H1 (cell line): ENCODE results near the gene SLC51B. TPM values are rescaled to one million over a fixed set of nuclear protein-coding genes. Genes with fewer than 3 reads are reported as not detected.

Source experiments
- CTCF ChIA-PET: fragments of 300-600 bp; sonication (Branson Sonifier 250); formaldehyde crosslinking; loops from one replicate; lab custom pipeline; 2021; ENCODE audit not compliant: partially characterized antibody; lab: Charles Lee
- POLR2A ChIA-PET: fragments of 300-600 bp; sonication (Branson Sonifier 250); formaldehyde crosslinking; loops from one replicate; lab custom pipeline; 2021; ENCODE audit warnings: inconsistent platforms; ENCODE audit not compliant: partially characterized antibody; lab: Charles Lee
- DNase-seq, 2 experiments: peaks; one replicate each; pipeline versions ENCODE4 v3.0.0 to v3.0.0-alpha.2; 2010 to 2022; ENCODE audit warnings: low spot score in 2 of 2, low read depth in 1 of 2, mixed read lengths in 1 of 2
- FAIRE-seq: peaks from 2 replicates; lab custom pipeline; 2011; peaks lifted over from hg19 to GRCh38; lab: Jason Lieb, UNC
- H2AFZ ChIP-seq: 2 replicates; pipeline ENCODE4 v1.8.1; 2012; ENCODE audit warnings: low read length, inconsistent platforms
- H2AK5ac ChIP-seq: 2 replicates; pipeline ENCODE4 v1.6.1; 2013; ENCODE audit warnings: low read depth, low read length
- H2BK120ac ChIP-seq: replicated peaks from 2 replicates; pipeline ENCODE3; 2013; ENCODE audit warnings: low read depth, low read length, inconsistent platforms
- H2BK12ac ChIP-seq: 2 replicates; pipeline ENCODE4 v1.6.1; 2013; ENCODE audit warnings: low read depth, low read length
- H2BK15ac ChIP-seq: 2 replicates; pipeline ENCODE4 v1.6.1; 2013; ENCODE audit warnings: low read length
- H2BK20ac ChIP-seq: 2 replicates; pipeline ENCODE4 v1.6.1; 2013; ENCODE audit warnings: low read length
- H2BK5ac ChIP-seq: 2 replicates; pipeline ENCODE4 v1.6.1; 2013; ENCODE audit warnings: low read depth, low read length
- H3K14ac ChIP-seq: 2 replicates; pipeline ENCODE4 v1.6.1; 2013; ENCODE audit warnings: inconsistent platforms; ENCODE audit not compliant: insufficient read length
- H3K18ac ChIP-seq: 2 replicates; pipeline ENCODE4 v1.6.1; 2013; ENCODE audit warnings: low read length; ENCODE audit errors: extremely low read depth
- H3K23ac ChIP-seq: 2 replicates; pipeline ENCODE4 v1.6.1; 2013; ENCODE audit warnings: inconsistent platforms; ENCODE audit not compliant: insufficient read length
- H3K23me2 ChIP-seq: 2 replicates; pipeline ENCODE4 v1.6.1; 2013; ENCODE audit warnings: low read depth, low read length
- H3K27ac ChIP-seq: 2 replicates; pipeline ENCODE4 v1.6.1; 2011; ENCODE audit warnings: low read depth, low read length, inconsistent platforms
- H3K27me3 ChIP-seq, 4 experiments: replicated peaks in 1 of 4; 1 replicate in 1 of 4; 2 replicates in 3 of 4; pipeline versions ENCODE4 v1.6.1 to v1.8.1; 2011 to 2013; ENCODE audit warnings: low read length in 3 of 4, mild to moderate bottlenecking in 3 of 4, inconsistent platforms in 2 of 4, mixed read lengths in 2 of 4, moderate library complexity in 1 of 4; ENCODE audit not compliant: control insufficient read depth in 3 of 4, insufficient read depth in 3 of 4; ENCODE audit errors: extremely low read depth in 1 of 4
- H3K36me3 ChIP-seq, 4 experiments: 2 replicates each; pipeline versions ENCODE4 v1.6.1 to v1.8.1; 2011 to 2013; ENCODE audit warnings: mild to moderate bottlenecking in 4 of 4, low read length in 3 of 4, moderate library complexity in 2 of 4, control low read depth in 1 of 4, inconsistent platforms in 1 of 4; ENCODE audit not compliant: insufficient read depth in 4 of 4, control insufficient read depth in 2 of 4
- H3K4ac ChIP-seq: replicated peaks from 2 replicates; pipeline ENCODE3; 2013; ENCODE audit warnings: low read length, low read depth, mixed read lengths, inconsistent platforms; ENCODE audit not compliant: insufficient read length
- H3K4me1 ChIP-seq, 4 experiments: replicated peaks in 1 of 4; 1 replicate in 1 of 4; 2 replicates in 3 of 4; pipeline versions ENCODE4 v1.6.1 to v1.8.1; 2011 to 2013; ENCODE audit warnings: low read length in 3 of 4, inconsistent platforms in 2 of 4, mixed read lengths in 1 of 4; ENCODE audit not compliant: insufficient read depth in 4 of 4, control insufficient read depth in 3 of 4
- H3K4me2 ChIP-seq, 2 experiments: 2 replicates each; pipeline versions ENCODE4 v1.6.1 to v1.8.1; 2011 to 2013; ENCODE audit warnings: low read depth in 2 of 2, low read length in 2 of 2, control low read depth in 1 of 2, inconsistent platforms in 1 of 2, mild to moderate bottlenecking in 1 of 2; ENCODE audit not compliant: insufficient read depth in 1 of 2
- H3K4me3 ChIP-seq, 4 experiments: fragments of 200-600, 300-600 bp in 1 of 4; sonication (generic), shearing (Covaris generic), sonication (Bioruptor Twin) in 1 of 4; 2 replicates each; pipeline versions ENCODE4 v1.5.1 to v1.8.1; 2011 to 2016; ENCODE audit warnings: low read length in 4 of 4, low read depth in 3 of 4, control low read depth in 2 of 4, inconsistent platforms in 2 of 4, mild to moderate bottlenecking in 2 of 4, mixed read lengths in 1 of 4, moderate library complexity in 1 of 4; ENCODE audit not compliant: insufficient read depth in 2 of 4; ENCODE audit errors: extremely low read depth in 1 of 4
- H3K56ac ChIP-seq: replicated peaks from 2 replicates; pipeline ENCODE3; 2013; ENCODE audit warnings: low read depth, mild to moderate bottlenecking, mixed read lengths, low read length, inconsistent platforms; ENCODE audit not compliant: insufficient read length
- H3K79me1 ChIP-seq: 2 replicates; pipeline ENCODE4 v1.6.1; 2013; ENCODE audit warnings: low read depth, low read length, control low read depth
- H3K79me2 ChIP-seq, 2 experiments: 2 replicates each; pipeline versions ENCODE4 v1.6.1 to v1.8.1; 2012 to 2013; ENCODE audit warnings: low read length in 2 of 2, mild to moderate bottlenecking in 2 of 2, inconsistent platforms in 1 of 2; ENCODE audit not compliant: insufficient read depth in 2 of 2, control insufficient read depth in 1 of 2
- H3K9ac ChIP-seq, 4 experiments: replicated peaks in 1 of 4; 1 replicate in 1 of 4; 2 replicates in 3 of 4; pipeline versions ENCODE4 v1.6.1 to v1.8.1; 2011 to 2013; ENCODE audit warnings: low read depth in 3 of 4, low read length in 3 of 4, control low read depth in 2 of 4, mild to moderate bottlenecking in 2 of 4, moderate library complexity in 2 of 4, inconsistent platforms in 1 of 4; ENCODE audit errors: extremely low read depth in 1 of 4
- H3K9me3 ChIP-seq, 2 experiments: 2 replicates each; pipeline versions ENCODE4 v1.6.1 to v1.8.1; 2012 to 2013; ENCODE audit warnings: mild to moderate bottlenecking in 2 of 2, moderate library complexity in 2 of 2, control low read depth in 1 of 2, inconsistent platforms in 1 of 2, low read depth in 1 of 2, low read length in 1 of 2, mixed read lengths in 1 of 2; ENCODE audit not compliant: insufficient read depth in 2 of 2
- H4K20me1 ChIP-seq, 2 experiments: replicated peaks in 1 of 2; 2 replicates each; pipeline versions ENCODE3 to v1.8.1; 2011 to 2013; ENCODE audit warnings: inconsistent platforms in 2 of 2, low read length in 2 of 2, mild to moderate bottlenecking in 1 of 2; ENCODE audit not compliant: insufficient read depth in 2 of 2, control insufficient read depth in 1 of 2
- H4K5ac ChIP-seq: 2 replicates; pipeline ENCODE4 v1.6.1; 2013; ENCODE audit warnings: low read length, low read depth, mixed read lengths, inconsistent platforms; ENCODE audit not compliant: insufficient read length
- H4K8ac ChIP-seq: 2 replicates; pipeline ENCODE4 v1.8.0; 2013; ENCODE audit warnings: mild to moderate bottlenecking, moderate library complexity, low read length, inconsistent platforms; ENCODE audit not compliant: insufficient read depth; ENCODE audit errors: extremely low read depth
- H4K91ac ChIP-seq: replicated peaks from 2 replicates; pipeline ENCODE3; 2013; ENCODE audit warnings: low read length, mixed read lengths, inconsistent platforms; ENCODE audit not compliant: insufficient read length
- SRF ChIP-seq: IDR thresholded peaks from 2 replicates; pipeline ENCODE4 v1.6.1; 2011; ENCODE audit warnings: mild to moderate bottlenecking, low read depth, low read length, moderate library complexity
- WGBS, 2 experiments: shearing (Covaris generic) in 1 of 2; methylation state at CpG; one replicate each; pipeline versions ENCODE4 v1.1.6 to v1.1.7; 2013 to 2015; ENCODE audit warnings: low lambda C conversion rate in 2 of 2, mixed read lengths in 2 of 2, inconsistent platforms in 1 of 2, low coverage in 1 of 2, missing lambda C conversion rate in 1 of 2; ENCODE audit not compliant: insufficient replicate concordance in 2 of 2, insufficient coverage in 1 of 2, insufficient read length in 1 of 2; ENCODE audit errors: extremely low coverage in 1 of 2, missing lambda C conversion rate in 1 of 2; 5-methylcytosine and 5-hydroxymethylcytosine counted together
- polyA plus RNA-seq, 7 experiments: library from polyadenylated mRNA; depleted of rRNA in 3 of 7; stranded (reverse) in 5 of 7; unstranded in 2 of 7; fragments of >200 nt in 5 of 7; fragments of 200-250 nt in 2 of 7; gene quantifications; 1 replicate in 5 of 7; 2 replicates in 1 of 7; 4 replicates in 1 of 7; pipeline versions ENCODE4 v1.2.1 to v1.2.3, GENCODE V29; 2011 to 2013; ENCODE audit warnings: missing spikeins in 2 of 7, mixed read lengths in 2 of 7
- total RNA-seq: library from RNA; stranded (reverse); fragmentation: NEBNext Ultra II Directional; extraction: Animal tissue kit (Norgen Biotek cat#: 25700); gene quantifications from 2 replicates; pipeline ENCODE4 v1.2.1, GENCODE V29; 2021

The SLC51B gene
- total and polyA plus RNA-seq, 2 of the 8 experiments (the other 6 are each of a cell fraction or from before 2014, with no cell fraction given), result not detected

- no peak overlapping the region for H2AFZ ChIP-seq
- H4K20me1 ChIP-seq, result no peaks in the 10 kb centered on the region
- H3K14ac ChIP-seq, result no peak overlapping the region
- TF ChIP-seq SRF, result no peak
- no peaks in the 10 kb centered on the region for H3K79me1 ChIP-seq
- H2BK15ac ChIP-seq, result no peak overlapping the region
- H2BK12ac ChIP-seq, result no peak overlapping the region
- H3K4me2 ChIP-seq, result no peak overlapping the region
- H3K27me3 ChIP-seq, result no peaks in the 10 kb centered on the region; a peak in 1 of 7 replicates
- no peak overlapping the region for H3K27ac ChIP-seq
- H2BK5ac ChIP-seq, result no peak overlapping the region
- CTCF ChIA-PET, result interaction anchor here (0.9 to 32.9 kb wide), 8 partner anchors 7 to 339 kb away, joined by 3 to 1213 read pairs (median 31); partner anchors contain the start of genes KBTBD13, RASL12 and SLC51B
- H3K79me2 ChIP-seq, result no peaks in the 10 kb centered on the region
- POLR2A ChIA-PET, result interaction anchor here (0.6 to 14.5 kb wide), 9 partner anchors 9 to 1372 kb away, joined by 3 to 93 read pairs (median 3); partner anchors contain the start of genes KBTBD13, RASL12 and RNU5B-1
- FAIRE-seq (no peak), DNase-seq (no peak)
- no peak overlapping the region for H3K4me3 ChIP-seq
- H3K23me2 ChIP-seq, result no peaks in the 10 kb centered on the region
- no peak overlapping the region for H3K56ac ChIP-seq
- no peaks in the 10 kb centered on the region for H3K36me3 ChIP-seq
- H3K9ac ChIP-seq, result no peak overlapping the region
- H4K91ac ChIP-seq, result no peak overlapping the region
- WGBS, 2 experiments, result 87% methylated on average over 13 of the region's 13 CpGs; no CpG with 5 or more reads in 1 of the 2 experiments
- no peak overlapping the region; the same call in 1 of the 2 replicates for H4K8ac ChIP-seq
- no peak overlapping the region for H4K5ac ChIP-seq
- no peak overlapping the region for H3K4ac ChIP-seq
- no peak overlapping the region for H2BK20ac ChIP-seq
- no peak overlapping the region for H3K18ac ChIP-seq
- peak overlapping the region; percentile 18; the same call in 1 of the 2 replicates for H2AK5ac ChIP-seq
- no peaks in the 10 kb centered on the region for H3K9me3 ChIP-seq
- no peak overlapping the region for H3K23ac ChIP-seq
- no peak overlapping the region for H2BK120ac ChIP-seq
- H3K4me1 ChIP-seq, result peaks cover 9 to 21% (median 15%) of the 10 kb centered on the region in 4 experiments
Observed at GRCh38 chr15:65087873-65088642, 42.9 kb downstream of the SLC51B start.
